ENCODE results near the gene FBXL16.

Gene FBXL16

GRCh38 chr16:728890-729744, 23.5 kb upstream of the FBXL16 start:
- Histone ChIP-seq H3K9ac (no peak overlapping the region), H3K4me2 (peak overlapping the region; percentile 100), H3K4me1 (peaks cover 76% of the 10 kb centered on the region), H3K27me3 (no peaks in the 10 kb centered on the region), H3K4me3 (peak overlapping the region; percentile 80; the same call in 1 of the 2 replicates), H4K20me1 (peaks cover 76% of the 10 kb centered on the region), H3K9me3 (no peaks in the 10 kb centered on the region), H3K27ac (peak overlapping the region; percentile 68; the same call in 1 of the 2 replicates), H3K36me3 (peaks cover 51% of the 10 kb centered on the region)
- TF ChIP-seq Cebpa-rat (IDR thresholded peaks at IDR 0.05) = no peak

- peak overlapping the region; percentile 83 for H3K9ac ChIP-seq
- H3K27me3 ChIP-seq = no peaks in the 10 kb centered on the region
- H3K4me2 ChIP-seq = peak overlapping the region; percentile 100
- no peak for TF ChIP-seq Cebpa-rat (IDR thresholded peaks at IDR 0.05)
- H3K27ac ChIP-seq = peak overlapping the region; percentile 89
- H3K36me3 ChIP-seq = peaks cover 43% of the 10 kb centered on the region
- H3K9me3 ChIP-seq = no peaks in the 10 kb centered on the region
- peaks cover 76% of the 10 kb centered on the region for H4K20me1 ChIP-seq
- H3K4me1 ChIP-seq = peaks cover 76% of the 10 kb centered on the region
- peak overlapping the region; percentile 80 for H3K4me3 ChIP-seq
Measured at GRCh38 chr16:728131-728889, 22.7 kb upstream of the FBXL16 start.

GRCh38 chr16:727291-727977, 21.8 kb upstream of the FBXL16 start:
- H3K9ac ChIP-seq = peak overlapping the region; percentile 83
- H3K36me3 ChIP-seq = peaks cover 34% of the 10 kb centered on the region
- H3K9me3 ChIP-seq = no peaks in the 10 kb centered on the region
- peaks cover 78% of the 10 kb centered on the region for H4K20me1 ChIP-seq
- peak overlapping the region; percentile 100 for H3K4me2 ChIP-seq
- H3K4me1 ChIP-seq = peaks cover 76% of the 10 kb centered on the region
- H3K27ac ChIP-seq = peak overlapping the region; percentile 89
- peak overlapping the region; percentile 80 for H3K4me3 ChIP-seq
- H3K27me3 ChIP-seq = no peaks in the 10 kb centered on the region
- TF ChIP-seq Cebpa-rat (IDR thresholded peaks at IDR 0.05) = no peak

- H3K27ac ChIP-seq = peak within 1 kb of the TSS; percentile 89
- no peak for TF ChIP-seq Cebpa-rat (IDR thresholded peaks at IDR 0.05)
- H3K4me3 ChIP-seq = peak within 1 kb of the TSS; percentile 80
- no peaks in the 10 kb centered on the region for H3K27me3 ChIP-seq
- peak within 1 kb of the TSS; percentile 83 for H3K9ac ChIP-seq
- H3K36me3 ChIP-seq = peaks cover 27% of the 10 kb centered on the region
- H3K9me3 ChIP-seq = no peaks in the 10 kb centered on the region
- H3K4me1 ChIP-seq = peaks cover 76% of the 10 kb centered on the region
- peaks cover 78% of the 10 kb centered on the region for H4K20me1 ChIP-seq
- peak within 1 kb of the TSS; percentile 100 for H3K4me2 ChIP-seq
Measured at GRCh38 chr16:726438-727290, 21.1 kb upstream of the FBXL16 start, which contains the start of the genes CCDC78 and HAGHL. Gene CCDC78 (minus strand): TSS chr16:726443. CDS start chr16:726367, 76 bp downstream. Gene HAGHL (plus strand): TSS chr16:727106. CDS start chr16:727510, 404 bp downstream.

- Histone ChIP-seq H3K4me2 (peak overlapping the region; percentile 100), H3K4me1 (peaks cover 74% of the 10 kb centered on the region), H4K20me1 (peaks cover 75% of the 10 kb centered on the region), H3K4me3 (peak overlapping the region; percentile 80; the same call in 1 of the 2 replicates), H3K36me3 (peaks cover 21% of the 10 kb centered on the region), H3K27ac (no peak overlapping the region), H3K9ac (no peak overlapping the region), H3K9me3 (no peaks in the 10 kb centered on the region), H3K27me3 (no peaks in the 10 kb centered on the region)
- no peak for TF ChIP-seq Cebpa-rat (IDR thresholded peaks at IDR 0.05)
Measured at GRCh38 chr16:726188-726437, 20.5 kb upstream of the FBXL16 start.

GRCh38 chr16:725463-726187, 20.0 kb upstream of the FBXL16 start:
- no peak overlapping the region for H3K27ac ChIP-seq
- peaks cover 72% of the 10 kb centered on the region for H3K4me1 ChIP-seq
- H3K4me2 ChIP-seq = peak overlapping the region; percentile 100

GRCh38 chr16:725041-725376, 19.4 kb upstream of the FBXL16 start:
- no peak for TF ChIP-seq Cebpa-rat (IDR thresholded peaks at IDR 0.05)

More at GRCh38 chr16:725463-726187, 20.0 kb upstream of the FBXL16 start:
- Histone ChIP-seq H3K9me3 (no peaks in the 10 kb centered on the region), H3K4me3 (0 out of 2 replicates have a peak overlapping the region, but pooled peaks have one; percentile 2), H3K36me3 (peaks cover 16% of the 10 kb centered on the region), H3K9ac (no peak overlapping the region), H4K20me1 (peaks cover 70% of the 10 kb centered on the region), H3K27me3 (no peaks in the 10 kb centered on the region)
- TF ChIP-seq Cebpa-rat (IDR thresholded peaks at IDR 0.05) = no peak

More at GRCh38 chr16:725041-725376, 19.4 kb upstream of the FBXL16 start:
- Histone ChIP-seq H3K4me2 (peak overlapping the region; percentile 100), H3K27ac (peak overlapping the region; percentile 52), H4K20me1 (peaks cover 64% of the 10 kb centered on the region), H3K4me1 (peaks cover 75% of the 10 kb centered on the region), H3K4me3 (no peak overlapping the region), H3K36me3 (peaks cover 10% of the 10 kb centered on the region), H3K27me3 (no peaks in the 10 kb centered on the region), H3K9ac (peak overlapping the region; percentile 55; the same call in 1 of the 2 replicates), H3K9me3 (no peaks in the 10 kb centered on the region)

Data from BLaER1 (cell line).